Endodermal cell (in vitro differentiated cells): Measurements from ENCODE around the gene MEFV. TPM values are rescaled to one million over a fixed set of nuclear protein-coding genes. Genes with fewer than 3 reads are reported as not detected.
A peak's percentile ranks its signal among the peaks of the same experiment; 100 is the strongest.

Experiments used
- DNase-seq: peaks from one replicate; pipeline ENCODE4 v3.0.0-alpha.2; 2017
- H3K27ac ChIP-seq: 2 replicates; pipeline ENCODE4 v1.5.1; 2013; ENCODE audit warnings: mild to moderate bottlenecking, low read depth, low read length, moderate library complexity
- H3K27me3 ChIP-seq: 2 replicates; pipeline ENCODE4 v1.6.1; 2013; ENCODE audit warnings: mild to moderate bottlenecking, low read length, moderate library complexity; ENCODE audit not compliant: insufficient read depth, control insufficient read depth, poor library complexity, severe bottlenecking
- H3K36me3 ChIP-seq: 2 replicates; pipeline ENCODE4 v1.7.0; 2013; ENCODE audit warnings: mild to moderate bottlenecking, low read length, moderate library complexity; ENCODE audit not compliant: control insufficient read depth, insufficient read depth
- H3K4me1 ChIP-seq: one replicate; pipeline ENCODE4 v1.7.0; 2013; ENCODE audit warnings: low read length; ENCODE audit not compliant: control insufficient read depth, insufficient read depth
- H3K4me3 ChIP-seq: 2 replicates; pipeline ENCODE4 v1.5.1; 2013; ENCODE audit warnings: mild to moderate bottlenecking, low read length, moderate library complexity
- H3K9ac ChIP-seq: 2 replicates; pipeline ENCODE4 v1.6.1; 2013; ENCODE audit warnings: mild to moderate bottlenecking, low read length, moderate library complexity; ENCODE audit not compliant: poor library complexity, severe bottlenecking; ENCODE audit errors: extremely low read depth
- H3K9me3 ChIP-seq: 2 replicates; pipeline ENCODE4 v1.6.1; 2013; ENCODE audit warnings: mild to moderate bottlenecking, low read length, moderate library complexity; ENCODE audit not compliant: control insufficient read depth
- H3K27ac Mint-ChIP-seq: 2 replicates; pipeline ENCODE4 v1.8.0; 2020; ENCODE audit warnings: mixed read lengths
- H3K27me3 Mint-ChIP-seq: 2 replicates; pipeline ENCODE4 v1.8.0; 2021; ENCODE audit warnings: mild to moderate bottlenecking, mixed read lengths; ENCODE audit not compliant: insufficient read depth
- H3K36me3 Mint-ChIP-seq: 2 replicates; pipeline ENCODE4 v1.8.0; 2020; ENCODE audit warnings: low read depth, mixed read lengths
- H3K4me1 Mint-ChIP-seq: 2 replicates; pipeline ENCODE4 v1.8.0; 2020; ENCODE audit warnings: mixed read lengths
- H3K4me3 Mint-ChIP-seq: 2 replicates; pipeline ENCODE4 v1.8.0; 2020; ENCODE audit warnings: mild to moderate bottlenecking, moderate library complexity, mixed read lengths
- H3K9me3 Mint-ChIP-seq: 2 replicates; pipeline ENCODE4 v1.8.0; 2020; ENCODE audit warnings: mild to moderate bottlenecking, mixed read lengths
- CTCF ChIP-seq: fragments of 200-600 bp; sonication (generic); conservative IDR thresholded peaks from 2 replicates; pipeline ENCODE4 v1.5.0; 2021; ENCODE audit warnings: antibody characterized with exemption, mild to moderate bottlenecking
- WGBS, 2 experiments: methylation state at CpG; one replicate each; pipeline versions ENCODE4 v1.1.5 to v1.1.7; 2013; ENCODE audit warnings: missing lambda C conversion rate in 2 of 2, mixed read lengths in 1 of 2; ENCODE audit not compliant: insufficient coverage in 1 of 2, insufficient read length in 1 of 2; 5-methylcytosine and 5-hydroxymethylcytosine counted together
- long read RNA-seq, 4 experiments: library from polyadenylated mRNA in 2 of 4; library from RNA in 1 of 4; library from capped mRNA in 1 of 4; stranded (forward) in 3 of 4; unstranded in 1 of 4; transcript quantifications; one replicate each; pipeline ENCODE4 v2.0.0, GENCODE V29; 2020 to 2021; ENCODE audit warnings: inconsistent platforms in 1 of 4
- polyA plus RNA-seq, 2 experiments: library from polyadenylated mRNA; stranded (reverse); fragments of 50-300 nt; gene quantifications; one replicate each; pipeline ENCODE4 v1.2.3, GENCODE V29; 2013
- total RNA-seq, 2 donors: library from RNA; stranded (reverse); fragmentation: NEBNext Ultra II Directional in 1 of 2; extraction: Animal tissue kit (Norgen Biotek cat#: 25700) in 1 of 2; gene quantifications; 2 replicates in 1 of 2; 3 replicates in 1 of 2; pipeline ENCODE4 v1.2.1, GENCODE V29; 2021

The MEFV gene
- not detected for total RNA-seq
- polyA plus RNA-seq (2013, experiment 1 of 2): not detected
- not detected for polyA plus RNA-seq (2013, experiment 2 of 2)
- long read RNA-seq, experiment 1: 0 reads
- long read RNA-seq, experiment 2: 0 reads
- long read RNA-seq, experiment 3: 0 reads
- long read RNA-seq, experiment 4: 0 reads

- TF ChIP-seq CTCF: no peak
- no peaks in the 10 kb centered on the region for H3K36me3 ChIP-seq
- H3K4me3 ChIP-seq: no peak within 1 kb of the TSS
- Mint-ChIP-seq H3K27ac (no peak within 1 kb of the TSS), H3K9me3 (peaks cover 4% of the 10 kb centered on the region), H3K4me1 (no peaks in the 10 kb centered on the region), H3K4me3 (no peak within 1 kb of the TSS), H3K36me3 (no peaks in the 10 kb centered on the region), H3K27me3 (peaks cover 42% of the 10 kb centered on the region)
- H3K9ac ChIP-seq: no peak within 1 kb of the TSS
- DNase-seq: no peak
- peaks cover 5% of the 10 kb centered on the region for H3K27me3 ChIP-seq
- no peak within 1 kb of the TSS for H3K27ac ChIP-seq
- 81 to 86% methylated on average over 8 to 14 of the region's 14 CpGs for WGBS, 2 experiments
- no peaks in the 10 kb centered on the region for H3K4me1 ChIP-seq
- H3K9me3 ChIP-seq: no peaks in the 10 kb centered on the region
Observed at GRCh38 chr16:3256146-3256865, at the start of gene MEFV. Gene MEFV (minus strand): TSS chr16:3256633. CDS start chr16:3256587, 46 bp downstream.

GRCh38 chr16:3306078-3306477 is 49.6 kb upstream of the MEFV start:
- H3K9me3 ChIP-seq: peaks cover 79% of the 10 kb centered on the region
- DNase-seq: no peak
- TF ChIP-seq CTCF: no peak
- H3K4me3 ChIP-seq: peak overlapping the region; percentile 87
- H3K36me3 Mint-ChIP-seq: peaks cover 72% of the 10 kb centered on the region
- peak overlapping the region; percentile 68 for H3K9ac ChIP-seq
- H3K9me3 Mint-ChIP-seq: peaks cover 79% of the 10 kb centered on the region
- H3K27me3 Mint-ChIP-seq: peaks cover 6% of the 10 kb centered on the region
- H3K27me3 ChIP-seq: no peaks in the 10 kb centered on the region
- H3K4me1 Mint-ChIP-seq: no peaks in the 10 kb centered on the region
- WGBS, 2 experiments: 76 to 80% methylated on average over 10 to 11 of the region's 11 CpGs
- H3K4me1 ChIP-seq: no peaks in the 10 kb centered on the region
- H3K27ac ChIP-seq: no peak overlapping the region
- peak overlapping the region; percentile 67 for H3K4me3 Mint-ChIP-seq
- H3K27ac Mint-ChIP-seq: no peak overlapping the region
- H3K36me3 ChIP-seq: peaks cover 51% of the 10 kb centered on the region

GRCh38 chr16:3305109-3306068 is 49.0 kb upstream of the MEFV start, which contains the start of the genes TIGD7 and ZNF75A:
Gene TIGD7 (minus strand): TSS chr16:3305430. CDS start chr16:3300614, 4,816 bp downstream.
Gene ZNF75A (plus strand): TSS chr16:3305497. CDS start chr16:3308429, 2,932 bp downstream.
- Histone ChIP-seq H3K27me3 (no peaks in the 10 kb centered on the region), H3K27ac (peak within 1 kb of the TSS; percentile 80), H3K4me3 (peak within 1 kb of the TSS; percentile 87), H3K36me3 (peaks cover 53% of the 10 kb centered on the region), H3K9me3 (peaks cover 78% of the 10 kb centered on the region), H3K9ac (peak within 1 kb of the TSS; percentile 68), H3K4me1 (no peaks in the 10 kb centered on the region)
- Mint-ChIP-seq H3K27ac (peak within 1 kb of the TSS; percentile 77), H3K36me3 (peaks cover 72% of the 10 kb centered on the region), H3K27me3 (peaks cover 6% of the 10 kb centered on the region), H3K4me3 (peak within 1 kb of the TSS; percentile 67), H3K4me1 (no peaks in the 10 kb centered on the region), H3K9me3 (peaks cover 79% of the 10 kb centered on the region)
- 3 to 4% methylated on average over 50 to 103 of the region's 103 CpGs for WGBS, 2 experiments
- DNase-seq: peak; percentile 95
- peak; percentile 23 for TF ChIP-seq CTCF
